PC-3 (cell line): ENCODE results near the gene TSHZ3.

Source experiments
- EZH2 ChIP-seq: fragments of 300-600 bp; sonication (generic); IDR thresholded peaks from one replicate; pipeline ENCODE4 v1.6.1; 2017; ENCODE audit warnings: antibody characterized with exemption, mild to moderate bottlenecking, low read length; ENCODE audit not compliant: unreplicated experiment
- TF ChIP-seq, protein P1 (sequence below): fragments of 300-600 bp; sonication (generic); conservative IDR thresholded peaks from 2 replicates; pipeline ENCODE4 v1.5.1; 2017; ENCODE audit warnings: antibody characterized with exemption, low read depth, mild to moderate bottlenecking, low read length

DNA sequence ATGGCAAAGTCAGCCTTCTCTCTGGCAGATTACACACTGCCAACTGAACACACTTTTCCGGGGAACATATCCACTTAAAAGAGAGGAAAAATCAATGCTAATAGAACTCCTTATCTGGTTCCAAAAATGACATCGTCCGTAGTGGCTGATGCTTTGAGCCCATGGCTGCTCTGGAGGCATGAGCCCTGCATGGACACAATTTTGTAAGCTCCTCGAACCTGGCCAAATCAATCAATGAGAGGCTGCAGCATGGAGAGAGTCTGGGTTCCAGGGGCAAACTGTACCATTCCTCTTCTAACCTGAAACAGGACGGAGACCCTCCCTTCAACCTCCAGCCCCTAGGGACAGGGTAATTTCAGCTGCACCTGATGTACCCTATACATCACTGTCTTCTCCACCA, 21.0 kb upstream of the TSHZ3 start:
- TF ChIP-seq, protein P1, sequence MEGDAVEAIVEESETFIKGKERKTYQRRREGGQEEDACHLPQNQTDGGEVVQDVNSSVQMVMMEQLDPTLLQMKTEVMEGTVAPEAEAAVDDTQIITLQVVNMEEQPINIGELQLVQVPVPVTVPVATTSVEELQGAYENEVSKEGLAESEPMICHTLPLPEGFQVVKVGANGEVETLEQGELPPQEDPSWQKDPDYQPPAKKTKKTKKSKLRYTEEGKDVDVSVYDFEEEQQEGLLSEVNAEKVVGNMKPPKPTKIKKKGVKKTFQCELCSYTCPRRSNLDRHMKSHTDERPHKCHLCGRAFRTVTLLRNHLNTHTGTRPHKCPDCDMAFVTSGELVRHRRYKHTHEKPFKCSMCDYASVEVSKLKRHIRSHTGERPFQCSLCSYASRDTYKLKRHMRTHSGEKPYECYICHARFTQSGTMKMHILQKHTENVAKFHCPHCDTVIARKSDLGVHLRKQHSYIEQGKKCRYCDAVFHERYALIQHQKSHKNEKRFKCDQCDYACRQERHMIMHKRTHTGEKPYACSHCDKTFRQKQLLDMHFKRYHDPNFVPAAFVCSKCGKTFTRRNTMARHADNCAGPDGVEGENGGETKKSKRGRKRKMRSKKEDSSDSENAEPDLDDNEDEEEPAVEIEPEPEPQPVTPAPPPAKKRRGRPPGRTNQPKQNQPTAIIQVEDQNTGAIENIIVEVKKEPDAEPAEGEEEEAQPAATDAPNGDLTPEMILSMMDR, result no peak
- TF ChIP-seq EZH2, result no peak
